CD4-positive, alpha-beta memory T cell (primary cell): Measurements from ENCODE around the gene SLC6A3. TPM values are rescaled to one million over a fixed set of nuclear protein-coding genes. Genes with fewer than 3 reads are reported as not detected.

Experiments
- CTCF ChIA-PET: fragments of 350-600 bp; sonication (Branson Sonifier 250); formaldehyde crosslinking; loops from one replicate; lab custom pipeline; 2021; ENCODE audit warnings: inconsistent platforms; ENCODE audit not compliant: partially characterized antibody; lab: Charles Lee
- POLR2A ChIA-PET: fragments of 350-600 bp; sonication (Branson Sonifier 250); formaldehyde crosslinking; loops from one replicate; lab custom pipeline; 2021; ENCODE audit not compliant: partially characterized antibody; lab: Charles Lee
- DNase-seq, 5 donors: peaks; one replicate each; pipeline versions ENCODE4 v3.0.0 to v3.0.0-alpha.2; 2020 to 2022; ENCODE audit warnings: mixed read lengths in 1 of 5
- H3K27ac ChIP-seq: one replicate; pipeline ENCODE4 v1.7.0; 2013; ENCODE audit warnings: low read depth, low read length
- H3K27me3 ChIP-seq: 2 replicates; pipeline ENCODE4 v1.7.0; 2013; ENCODE audit warnings: mild to moderate bottlenecking, low read length, moderate library complexity; ENCODE audit not compliant: insufficient read depth
- H3K36me3 ChIP-seq: 2 replicates; pipeline ENCODE4 v1.7.0; 2013; ENCODE audit warnings: mild to moderate bottlenecking, low read length, moderate library complexity; ENCODE audit not compliant: insufficient read depth
- H3K4me1 ChIP-seq: 2 replicates; pipeline ENCODE4 v1.7.0; 2013; ENCODE audit warnings: mild to moderate bottlenecking, low read length, moderate library complexity; ENCODE audit not compliant: insufficient read depth
- H3K4me3 ChIP-seq, 2 donors: one replicate each; pipeline ENCODE4 v1.7.0; 2013; ENCODE audit warnings: low read length in 2 of 2, mild to moderate bottlenecking in 1 of 2
- H3K9me3 ChIP-seq, 2 donors: one replicate each; pipeline ENCODE4 v1.7.0; 2013; ENCODE audit warnings: low read length in 2 of 2, control low read depth in 1 of 2; ENCODE audit not compliant: control insufficient read depth in 1 of 2
- H3K27ac Mint-ChIP-seq, 7 donors: one replicate each; pipeline ENCODE4 v1.8.0; 2020 to 2021; ENCODE audit warnings: mixed read lengths in 7 of 7, mild to moderate bottlenecking in 6 of 7, inconsistent platforms in 3 of 7, moderate library complexity in 3 of 7
- H3K27me3 Mint-ChIP-seq, 2 donors: one replicate each; pipeline ENCODE4 v1.8.0; 2020 to 2021; ENCODE audit warnings: mixed read lengths in 2 of 2
- H3K36me3 Mint-ChIP-seq, 2 donors: one replicate each; pipeline ENCODE4 v1.8.0; 2020 to 2021; ENCODE audit warnings: mixed read lengths in 2 of 2, inconsistent platforms in 1 of 2, mild to moderate bottlenecking in 1 of 2
- H3K4me1 Mint-ChIP-seq, 4 donors: one replicate each; pipeline ENCODE4 v1.8.0; 2020 to 2021; ENCODE audit warnings: mixed read lengths in 4 of 4, mild to moderate bottlenecking in 1 of 4
- H3K4me3 Mint-ChIP-seq, 8 donors: one replicate each; pipeline ENCODE4 v1.8.0; 2020 to 2021; ENCODE audit warnings: mixed read lengths in 8 of 8, mild to moderate bottlenecking in 7 of 8, moderate library complexity in 6 of 8, inconsistent platforms in 3 of 8
- H3K9me3 Mint-ChIP-seq, 8 donors: one replicate each; pipeline ENCODE4 v1.8.0; 2020 to 2021; ENCODE audit warnings: mixed read lengths in 8 of 8, mild to moderate bottlenecking in 5 of 8, inconsistent platforms in 3 of 8, moderate library complexity in 1 of 8
- intact Hi-C: fragments of 100-400 bp; cut with micrococcal nuclease; formaldehyde crosslinking; loops from one replicate; pipeline ENCODE4 v1.15.1; 2023
- polyA plus RNA-seq, 2 donors: library from polyadenylated mRNA; unstranded; fragments of 300-500 nt; fragmentation: Illumina TruSeq; gene quantifications; one replicate each; pipeline ENCODE4 v1.2.3, GENCODE V29; 2021
- total RNA-seq, 2 experiments: library from RNA; stranded (reverse); gene quantifications; one replicate each; pipeline ENCODE4 v1.2.3, GENCODE V29; 2021

The SLC6A3 gene
- total and polyA plus RNA-seq, 4 experiments from 2014 or later: not detected

- intact Hi-C loops: no loop called here
- Mint-ChIP-seq H3K27ac (no peak overlapping the region), H3K9me3 (peaks cover 5 to 14% (median 9%) of the 10 kb centered on the region in 8 donors), H3K4me1 (no peaks in the 10 kb centered on the region), H3K36me3 (no peaks in the 10 kb centered on the region), H3K27me3 (peaks cover 8 to 13% of the 10 kb centered on the region in 2 donors), H3K4me3 (no peak overlapping the region)
- DNase-seq: no peak
- Histone ChIP-seq H3K4me1 (no peaks in the 10 kb centered on the region), H3K9me3 (no peaks in the 10 kb centered on the region), H3K27me3 (no peaks in the 10 kb centered on the region), H3K4me3 (no peak overlapping the region), H3K27ac (no peak overlapping the region), H3K36me3 (no peaks in the 10 kb centered on the region)
- ChIA-PET CTCF (no interaction called here), POLR2A (no interaction called here)
Observed at GRCh38 chr5:1435369-1435768, 9.9 kb downstream of the SLC6A3 start.

- Histone ChIP-seq H3K4me1 (no peaks in the 10 kb centered on the region), H3K36me3 (no peaks in the 10 kb centered on the region), H3K27me3 (no peaks in the 10 kb centered on the region), H3K4me3 (no peak overlapping the region), H3K9me3 (peaks cover 0 to 10% of the 10 kb centered on the region in 2 donors), H3K27ac (no peak overlapping the region)
- DNase-seq: no peak
- Mint-ChIP-seq H3K9me3 (peaks cover 5 to 38% (median 31%) of the 10 kb centered on the region in 8 donors), H3K4me3 (no peak overlapping the region), H3K27ac (no peak overlapping the region), H3K36me3 (peaks cover 2 to 8% of the 10 kb centered on the region in 2 donors), H3K4me1 (no peaks in the 10 kb centered on the region), H3K27me3 (peaks cover 7 to 9% of the 10 kb centered on the region in 2 donors)
- intact Hi-C loops: no loop called here
- ChIA-PET CTCF (no interaction called here), POLR2A (no interaction called here)
Observed at GRCh38 chr5:1432296-1432695, 12.9 kb downstream of the SLC6A3 start.

- Histone ChIP-seq H3K4me1 (no peaks in the 10 kb centered on the region), H3K36me3 (no peaks in the 10 kb centered on the region), H3K4me3 (no peak overlapping the region), H3K27me3 (no peaks in the 10 kb centered on the region), H3K9me3 (peaks cover 0 to 10% of the 10 kb centered on the region in 2 donors), H3K27ac (no peak overlapping the region)
- intact Hi-C loops: no loop called here
- peaks cover 7 to 8% of the 10 kb centered on the region in 2 donors for H3K27me3 Mint-ChIP-seq
- peaks cover 2 to 11% of the 10 kb centered on the region in 2 donors for H3K36me3 Mint-ChIP-seq
- H3K4me1 Mint-ChIP-seq: no peaks in the 10 kb centered on the region
- DNase-seq: no peak
- no peak overlapping the region for H3K4me3 Mint-ChIP-seq
- H3K27ac Mint-ChIP-seq: no peak overlapping the region
- POLR2A ChIA-PET: no interaction called here
- CTCF ChIA-PET: no interaction called here
- H3K9me3 Mint-ChIP-seq: peaks cover 5 to 42% (median 35%) of the 10 kb centered on the region in 8 donors
Observed at GRCh38 chr5:1431896-1432295, 13.3 kb downstream of the SLC6A3 start.

GRCh38 chr5:1431021-1431811 is 14.0 kb downstream of the SLC6A3 start:
- no peak overlapping the region for H3K4me3 ChIP-seq
- POLR2A ChIA-PET: no interaction called here
- Mint-ChIP-seq H3K36me3 (peaks cover 2 to 11% of the 10 kb centered on the region in 2 donors), H3K4me3 (no peak overlapping the region), H3K4me1 (no peaks in the 10 kb centered on the region), H3K9me3 (peaks cover 5 to 49% (median 40%) of the 10 kb centered on the region in 8 donors), H3K27me3 (peaks cover 7 to 8% of the 10 kb centered on the region in 2 donors), H3K27ac (no peak overlapping the region)
- no peaks in the 10 kb centered on the region for H3K36me3 ChIP-seq
- no peaks in the 10 kb centered on the region for H3K27me3 ChIP-seq
- intact Hi-C loops: no loop called here
- peaks cover 0 to 10% of the 10 kb centered on the region in 2 donors for H3K9me3 ChIP-seq
- H3K4me1 ChIP-seq: no peaks in the 10 kb centered on the region
- H3K27ac ChIP-seq: no peak overlapping the region
- CTCF ChIA-PET: no interaction called here
- no peak for DNase-seq

GRCh38 chr5:1430121-1430795 is 15.0 kb downstream of the SLC6A3 start:
- intact Hi-C loops: no loop called here
- Histone ChIP-seq H3K27me3 (no peaks in the 10 kb centered on the region), H3K27ac (no peak overlapping the region), H3K9me3 (peaks cover 0 to 10% of the 10 kb centered on the region in 2 donors), H3K36me3 (no peaks in the 10 kb centered on the region), H3K4me3 (no peak overlapping the region), H3K4me1 (no peaks in the 10 kb centered on the region)
- Mint-ChIP-seq H3K4me3 (no peak overlapping the region), H3K36me3 (peaks cover 2 to 11% of the 10 kb centered on the region in 2 donors), H3K9me3 (peaks cover 5 to 57% (median 45%) of the 10 kb centered on the region in 8 donors), H3K4me1 (no peaks in the 10 kb centered on the region), H3K27me3 (peaks cover 8 to 9% of the 10 kb centered on the region in 2 donors), H3K27ac (no peak overlapping the region)
- POLR2A ChIA-PET: no interaction called here
- DNase-seq: no peak
- CTCF ChIA-PET: no interaction called here

GRCh38 chr5:1429496-1429895 is 15.7 kb downstream of the SLC6A3 start:
- peaks cover 5 to 58% (median 47%) of the 10 kb centered on the region in 8 donors for H3K9me3 Mint-ChIP-seq
- POLR2A ChIA-PET: no interaction called here
- H3K27me3 ChIP-seq: no peaks in the 10 kb centered on the region

GRCh38 chr5:1429066-1429465 is 16.2 kb downstream of the SLC6A3 start:
- ChIA-PET POLR2A (no interaction called here), CTCF (interaction anchor here (0.6 kb wide), 1 partner anchor 216 kb away, joined by 3 read pairs; no protein-coding TSS in a partner anchor)
- Mint-ChIP-seq H3K4me1 (no peaks in the 10 kb centered on the region), H3K4me3 (no peak overlapping the region), H3K27me3 (peaks cover 9 to 11% of the 10 kb centered on the region in 2 donors), H3K9me3 (peaks cover 5 to 58% (median 46%) of the 10 kb centered on the region in 8 donors), H3K27ac (no peak overlapping the region), H3K36me3 (peaks cover 2 to 11% of the 10 kb centered on the region in 2 donors)
- Histone ChIP-seq H3K27me3 (no peaks in the 10 kb centered on the region), H3K36me3 (no peaks in the 10 kb centered on the region), H3K27ac (no peak overlapping the region), H3K9me3 (peaks cover 0 to 10% of the 10 kb centered on the region in 2 donors), H3K4me3 (no peak overlapping the region), H3K4me1 (no peaks in the 10 kb centered on the region)
- no peak for DNase-seq
- intact Hi-C loops: no loop called here

More at GRCh38 chr5:1429496-1429895, 15.7 kb downstream of the SLC6A3 start:
- Histone ChIP-seq H3K4me3 (no peak overlapping the region), H3K4me1 (no peaks in the 10 kb centered on the region), H3K27ac (no peak overlapping the region), H3K36me3 (no peaks in the 10 kb centered on the region), H3K9me3 (peaks cover 0 to 10% of the 10 kb centered on the region in 2 donors)
- DNase-seq: no peak
- intact Hi-C loops: no loop called here
- Mint-ChIP-seq H3K36me3 (peaks cover 2 to 11% of the 10 kb centered on the region in 2 donors), H3K4me1 (no peaks in the 10 kb centered on the region), H3K27ac (no peak overlapping the region), H3K4me3 (no peak overlapping the region), H3K27me3 (peaks cover 8 to 9% of the 10 kb centered on the region in 2 donors)
- CTCF ChIA-PET: interaction anchor here (0.6 kb wide), 1 partner anchor 215 kb away, joined by 3 read pairs; no protein-coding TSS in a partner anchor
